Colonic mucosa (tissue), 4 donors: ENCODE results near the gene HAUS7. TPM values are rescaled to one million over a fixed set of nuclear protein-coding genes. Genes with fewer than 3 reads are reported as not detected.

ENCODE experiments used
- DNase-seq: peaks from one replicate; pipeline ENCODE4 v3.0.0-alpha.2; 2020
- H3K27ac ChIP-seq: fragments of 200-600 bp; one replicate; pipeline ENCODE4 v1.8.0; 2021
- H3K27me3 ChIP-seq: fragments of 200-600 bp; one replicate; pipeline ENCODE4 v1.8.0; 2021
- H3K36me3 ChIP-seq: fragments of 200-600 bp; one replicate; pipeline ENCODE4 v1.8.0; 2021
- H3K4me1 ChIP-seq: fragments of 200-600 bp; one replicate; pipeline ENCODE4 v1.8.0; 2021; ENCODE audit warnings: mild to moderate bottlenecking
- H3K4me3 ChIP-seq: fragments of 200-600 bp; one replicate; pipeline ENCODE4 v1.8.0; 2021
- H3K9ac ChIP-seq, 2 donors: one replicate each; pipeline ENCODE4 v1.7.0; 2013; ENCODE audit warnings: control low read depth in 2 of 2, low read depth in 2 of 2, low read length in 2 of 2
- H3K9me3 ChIP-seq: fragments of 200-600 bp; one replicate; pipeline ENCODE4 v1.8.0; 2021
- intact Hi-C: fragments of 100-400 bp; cut with DNase I; formaldehyde crosslinking; loops from one replicate; pipeline ENCODE4 v1.14.1; 2022
- total RNA-seq, 2 donors: library from RNA; stranded (reverse); fragmentation: NEBNext Ultra II Directional in 1 of 2; extraction: Animal tissue kit (Norgen Biotek cat#: 25700) in 1 of 2; gene quantifications; one replicate each; pipeline ENCODE4 v1.2.1, GENCODE V29; 2021
- TF ChIP-seq, protein P1 (sequence below): fragments of 200-600 bp; IDR thresholded peaks from one replicate; pipeline ENCODE4 v1.8.0; 2022; ENCODE audit warnings: antibody characterized with exemption, mild to moderate bottlenecking
- donor health status: healthy.
- donor health status: DM: no; HTN: no; CAD: no.
- donor health status: DM: no; HTN: no; CAD: no.

The HAUS7 gene
- total RNA-seq, 2 donors from 2014 or later: 18.9 to 47.8 TPM

DNA sequence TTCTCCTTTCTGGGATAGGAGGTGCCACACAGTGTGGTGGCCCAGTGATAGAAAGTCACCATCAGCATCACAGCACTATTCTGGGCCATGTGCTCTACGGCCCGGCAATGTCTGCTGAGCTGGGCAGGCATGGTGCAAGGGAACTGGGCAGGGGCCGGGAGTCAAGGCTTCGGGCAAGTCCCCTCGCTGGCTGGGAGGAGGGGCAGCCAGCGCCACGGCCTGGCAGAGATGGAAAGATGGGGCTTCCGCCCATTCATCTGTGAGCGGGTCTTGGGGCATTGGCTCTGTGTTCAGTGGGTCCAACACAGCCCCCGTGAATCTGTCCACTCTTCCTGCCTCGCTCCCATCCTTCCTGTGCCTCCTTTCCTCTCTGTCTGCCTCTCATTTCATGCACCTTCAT lies 40.0 kb upstream of the HAUS7 start:
- TF ChIP-seq, protein P1, sequence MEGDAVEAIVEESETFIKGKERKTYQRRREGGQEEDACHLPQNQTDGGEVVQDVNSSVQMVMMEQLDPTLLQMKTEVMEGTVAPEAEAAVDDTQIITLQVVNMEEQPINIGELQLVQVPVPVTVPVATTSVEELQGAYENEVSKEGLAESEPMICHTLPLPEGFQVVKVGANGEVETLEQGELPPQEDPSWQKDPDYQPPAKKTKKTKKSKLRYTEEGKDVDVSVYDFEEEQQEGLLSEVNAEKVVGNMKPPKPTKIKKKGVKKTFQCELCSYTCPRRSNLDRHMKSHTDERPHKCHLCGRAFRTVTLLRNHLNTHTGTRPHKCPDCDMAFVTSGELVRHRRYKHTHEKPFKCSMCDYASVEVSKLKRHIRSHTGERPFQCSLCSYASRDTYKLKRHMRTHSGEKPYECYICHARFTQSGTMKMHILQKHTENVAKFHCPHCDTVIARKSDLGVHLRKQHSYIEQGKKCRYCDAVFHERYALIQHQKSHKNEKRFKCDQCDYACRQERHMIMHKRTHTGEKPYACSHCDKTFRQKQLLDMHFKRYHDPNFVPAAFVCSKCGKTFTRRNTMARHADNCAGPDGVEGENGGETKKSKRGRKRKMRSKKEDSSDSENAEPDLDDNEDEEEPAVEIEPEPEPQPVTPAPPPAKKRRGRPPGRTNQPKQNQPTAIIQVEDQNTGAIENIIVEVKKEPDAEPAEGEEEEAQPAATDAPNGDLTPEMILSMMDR: no peak
- Histone ChIP-seq H3K4me1 (no peaks in the 10 kb centered on the region), H3K27me3 (no peaks in the 10 kb centered on the region), H3K9me3 (no peaks in the 10 kb centered on the region), H3K9ac (no peak overlapping the region), H3K36me3 (no peaks in the 10 kb centered on the region), H3K4me3 (no peak overlapping the region), H3K27ac (no peak overlapping the region)
- DNase-seq: no peak
- intact Hi-C loops: no loop called here

- Histone ChIP-seq H3K9ac (no peak overlapping the region), H3K4me1 (no peaks in the 10 kb centered on the region), H3K27ac (no peak overlapping the region), H3K27me3 (no peaks in the 10 kb centered on the region), H3K9me3 (no peaks in the 10 kb centered on the region), H3K36me3 (no peaks in the 10 kb centered on the region), H3K4me3 (no peak overlapping the region)
- intact Hi-C loops: loop anchor here (5.0 kb wide), 2 partner anchors 477 to 562 kb away; no protein-coding TSS in a partner anchor
- no peak for DNase-seq
- TF ChIP-seq, protein P1: no peak
Measured at GRCh38 chrX:153509592-153509991, 39.2 kb upstream of the HAUS7 start.

- H3K4me3 ChIP-seq: no peak overlapping the region
- H3K9me3 ChIP-seq: no peaks in the 10 kb centered on the region
- H3K27ac ChIP-seq: no peak overlapping the region
- H3K4me1 ChIP-seq: no peaks in the 10 kb centered on the region
- no peak overlapping the region for H3K9ac ChIP-seq
- H3K27me3 ChIP-seq: no peaks in the 10 kb centered on the region
- TF ChIP-seq, protein P1: peak; percentile 80
- intact Hi-C loops: loop anchor here (5.0 kb wide), 2 partner anchors 475 to 560 kb away; no protein-coding TSS in a partner anchor
- peak; percentile 80 for DNase-seq
- H3K36me3 ChIP-seq: no peaks in the 10 kb centered on the region
Measured at GRCh38 chrX:153507484-153508178, 37.3 kb upstream of the HAUS7 start.

DNA sequence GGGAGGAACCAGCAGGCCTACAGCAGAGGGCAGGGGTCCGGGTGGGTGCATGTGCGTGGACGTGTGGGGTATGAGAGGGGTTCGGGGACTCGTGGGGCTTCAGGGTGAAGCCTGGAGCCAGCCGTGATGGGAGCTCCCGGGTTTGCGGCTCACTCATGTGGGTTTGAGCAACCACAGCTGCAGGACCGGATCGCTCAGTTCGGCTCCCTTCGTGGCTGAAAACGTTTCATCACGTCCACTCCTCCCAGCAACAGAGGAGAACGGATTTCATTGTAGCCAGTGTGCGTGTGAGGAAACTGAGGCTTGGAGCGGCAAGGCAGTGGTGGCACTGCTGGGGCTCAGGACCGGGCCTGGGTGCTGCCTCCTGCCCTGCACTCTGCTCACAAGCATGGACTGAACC lies 35.0 kb upstream of the HAUS7 start:
- Histone ChIP-seq H3K36me3 (no peaks in the 10 kb centered on the region), H3K4me3 (no peak overlapping the region), H3K4me1 (no peaks in the 10 kb centered on the region), H3K9me3 (no peaks in the 10 kb centered on the region), H3K27me3 (no peaks in the 10 kb centered on the region), H3K27ac (no peak overlapping the region), H3K9ac (no peak overlapping the region)
- intact Hi-C loops: loop anchor here (5.0 kb wide), 2 partner anchors 473 to 558 kb away; no protein-coding TSS in a partner anchor
- TF ChIP-seq, protein P1: no peak
- DNase-seq: no peak

DNA sequence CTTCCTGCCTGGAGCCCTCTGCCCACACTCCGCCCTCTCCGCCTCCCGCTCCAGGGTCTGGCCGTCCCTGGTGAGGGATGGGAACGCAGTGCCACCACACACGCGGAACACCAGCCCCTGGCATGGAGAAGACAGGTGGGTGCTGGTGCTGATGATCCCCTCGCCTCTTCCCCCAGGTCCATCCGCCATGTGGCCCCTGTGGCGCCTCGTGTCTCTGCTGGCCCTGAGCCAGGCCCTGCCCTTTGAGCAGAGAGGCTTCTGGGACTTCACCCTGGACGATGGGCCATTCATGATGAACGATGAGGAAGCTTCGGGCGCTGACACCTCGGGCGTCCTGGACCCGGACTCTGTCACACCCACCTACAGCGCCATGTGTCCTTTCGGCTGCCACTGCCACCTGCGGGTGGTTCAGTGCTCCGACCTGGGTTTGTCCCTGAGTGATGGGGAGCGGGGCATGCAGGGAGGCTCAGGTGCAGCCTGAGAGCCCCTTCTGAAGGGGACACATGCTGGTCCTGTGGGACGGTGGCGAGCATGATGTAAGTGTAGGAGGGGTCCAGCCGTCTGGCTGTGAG lies 34.2 kb upstream of the HAUS7 start:
- H3K27me3 ChIP-seq: no peaks in the 10 kb centered on the region
- intact Hi-C loops: loop anchor here (5.0 kb wide), 2 partner anchors 472 to 557 kb away; no protein-coding TSS in a partner anchor
- DNase-seq: no peak

More for the DNA sequence above, 34.2 kb upstream of the HAUS7 start:
- Histone ChIP-seq H3K9ac (no peak overlapping the region), H3K27ac (no peak overlapping the region), H3K4me3 (no peak overlapping the region), H3K4me1 (no peaks in the 10 kb centered on the region), H3K36me3 (no peaks in the 10 kb centered on the region), H3K9me3 (no peaks in the 10 kb centered on the region)
- TF ChIP-seq, protein P1: no peak
